CD14-positive monocyte (primary cell): ENCODE data around the gene CWC22. TPM values are rescaled to one million over a fixed set of nuclear protein-coding genes. Genes with fewer than 3 reads are reported as not detected.

ENCODE experiments used
- DNase-seq, 3 donors: peaks; one replicate each; pipeline ENCODE4 v3.0.0-alpha.2; 2011 to 2022
- H2AFZ ChIP-seq: 2 replicates; pipeline ENCODE4 v1.6.0; 2012; ENCODE audit warnings: mild to moderate bottlenecking, low read depth, low read length, inconsistent platforms; ENCODE audit not compliant: insufficient read depth, poor library complexity, severe bottlenecking
- H3K27ac ChIP-seq, 2 donors: 1 replicate in 1 of 2; 2 replicates in 1 of 2; pipeline ENCODE4 v1.5.1; 2012 to 2013; ENCODE audit warnings: low read length in 2 of 2, control low read depth in 1 of 2, inconsistent platforms in 1 of 2, low read depth in 1 of 2, mild to moderate bottlenecking in 1 of 2
- H3K27me3 ChIP-seq, 2 donors: one replicate each; pipeline versions ENCODE4 v1.6.0 to v1.6.1; 2011 to 2013; ENCODE audit warnings: low read length in 2 of 2; ENCODE audit not compliant: control insufficient read depth in 2 of 2, insufficient read depth in 2 of 2
- H3K36me3 ChIP-seq, 2 donors: replicated peaks in 1 of 2; 1 replicate in 1 of 2; 2 replicates in 1 of 2; pipeline versions ENCODE4 v1.5.1 to v1.6.1; 2012 to 2013; ENCODE audit warnings: low read length in 2 of 2, control low read depth in 1 of 2, inconsistent platforms in 1 of 2, mild to moderate bottlenecking in 1 of 2; ENCODE audit not compliant: insufficient read depth in 2 of 2, control insufficient read depth in 1 of 2
- H3K4me1 ChIP-seq, 2 donors: 1 replicate in 1 of 2; 2 replicates in 1 of 2; pipeline versions ENCODE4 v1.5.1 to v1.6.1; 2012 to 2013; ENCODE audit warnings: low read length in 2 of 2, control low read depth in 1 of 2, inconsistent platforms in 1 of 2, mild to moderate bottlenecking in 1 of 2, moderate library complexity in 1 of 2; ENCODE audit not compliant: insufficient read depth in 2 of 2, control insufficient read depth in 1 of 2
- H3K4me2 ChIP-seq: replicated peaks from 2 replicates; pipeline ENCODE3; 2012; ENCODE audit warnings: low read length, moderate library complexity, mild to moderate bottlenecking; ENCODE audit not compliant: poor library complexity, severe bottlenecking; ENCODE audit errors: extremely low read depth
- H3K4me3 ChIP-seq, 3 experiments: fragments of 200-600 bp in 1 of 3; sonication (generic) in 1 of 3; replicated peaks in 1 of 3; 1 replicate in 2 of 3; 2 replicates in 1 of 3; pipeline ENCODE4 v1.5.1; 2011 to 2013; ENCODE audit warnings: low read length in 3 of 3, mild to moderate bottlenecking in 3 of 3, control low read depth in 2 of 3, low read depth in 2 of 3, inconsistent platforms in 1 of 3, moderate library complexity in 1 of 3
- H3K79me2 ChIP-seq: 2 replicates; pipeline ENCODE4 v1.6.0; 2012; ENCODE audit warnings: mild to moderate bottlenecking, control low read depth, inconsistent platforms, low read length, moderate library complexity; ENCODE audit not compliant: insufficient read depth
- H3K9ac ChIP-seq: 2 replicates; pipeline ENCODE4 v1.6.0; 2017; ENCODE audit warnings: low read length, mild to moderate bottlenecking; ENCODE audit not compliant: insufficient read depth, poor library complexity, severe bottlenecking
- H3K9me3 ChIP-seq, 2 donors: replicated peaks in 1 of 2; 1 replicate in 1 of 2; 2 replicates in 1 of 2; pipeline versions ENCODE4 v1.5.1 to v1.6.1; 2012 to 2013; ENCODE audit warnings: low read length in 2 of 2, control low read depth in 1 of 2; ENCODE audit not compliant: control insufficient read depth in 1 of 2, insufficient read depth in 1 of 2
- H4K20me1 ChIP-seq: 2 replicates; pipeline ENCODE4 v1.6.0; 2012; ENCODE audit warnings: mild to moderate bottlenecking, low read length, control low read depth, moderate library complexity; ENCODE audit not compliant: insufficient read depth
- H3K27ac Mint-ChIP-seq, 7 donors: one replicate each; pipeline ENCODE4 v1.8.0; 2020; ENCODE audit warnings: mild to moderate bottlenecking in 7 of 7, mixed read lengths in 7 of 7, moderate library complexity in 6 of 7, inconsistent platforms in 2 of 7
- H3K27me3 Mint-ChIP-seq, 3 donors: one replicate each; pipeline ENCODE4 v1.8.0; 2021 to 2022; ENCODE audit warnings: low read depth in 3 of 3, mild to moderate bottlenecking in 3 of 3, mixed read lengths in 3 of 3, moderate library complexity in 3 of 3, inconsistent platforms in 1 of 3
- H3K36me3 Mint-ChIP-seq, 2 donors: one replicate each; pipeline ENCODE4 v1.8.0; 2020; ENCODE audit warnings: mixed read lengths in 2 of 2, inconsistent platforms in 1 of 2, mild to moderate bottlenecking in 1 of 2
- H3K4me1 Mint-ChIP-seq: one replicate; pipeline ENCODE4 v1.8.0; 2020; ENCODE audit warnings: mild to moderate bottlenecking, mixed read lengths
- H3K4me3 Mint-ChIP-seq, 2 donors: one replicate each; pipeline ENCODE4 v1.8.0; 2020; ENCODE audit warnings: mild to moderate bottlenecking in 2 of 2, mixed read lengths in 2 of 2, moderate library complexity in 1 of 2
- H3K9me3 Mint-ChIP-seq, 7 donors: one replicate each; pipeline ENCODE4 v1.8.0; 2020 to 2022; ENCODE audit warnings: mixed read lengths in 7 of 7, mild to moderate bottlenecking in 6 of 7, moderate library complexity in 6 of 7, inconsistent platforms in 2 of 7
- WGBS: methylation state at CpG from one replicate; pipeline ENCODE4 v1.1.5; 2013; ENCODE audit warnings: missing lambda C conversion rate; ENCODE audit not compliant: insufficient coverage; 5-methylcytosine and 5-hydroxymethylcytosine counted together
- intact Hi-C, 2 donors: fragments of 100-400 bp; cut with micrococcal nuclease; formaldehyde crosslinking; loops; one replicate each; pipeline versions ENCODE4 v1.15.0 to v1.15.1; 2023
- polyA plus RNA-seq, 3 donors: library from polyadenylated mRNA; depleted of rRNA in 1 of 3; unstranded in 2 of 3; stranded (reverse) in 1 of 3; fragments of 300-500 nt in 2 of 3; fragments of >200 nt in 1 of 3; fragmentation: Illumina TruSeq in 2 of 3; gene quantifications; 1 replicate in 2 of 3; 2 replicates in 1 of 3; pipeline ENCODE4 v1.2.3, GENCODE V29; 2012 to 2021
- TF ChIP-seq, protein P1 (sequence below): fragments of 200-600 bp; IDR thresholded peaks from one replicate; pipeline ENCODE4 v1.8.0; 2022; ENCODE audit warnings: antibody characterized with exemption, mild to moderate bottlenecking

Gene CWC22
- polyA plus RNA-seq, 3 donors: 4.4 to 14.9 (median 9.5) TPM

DNA sequence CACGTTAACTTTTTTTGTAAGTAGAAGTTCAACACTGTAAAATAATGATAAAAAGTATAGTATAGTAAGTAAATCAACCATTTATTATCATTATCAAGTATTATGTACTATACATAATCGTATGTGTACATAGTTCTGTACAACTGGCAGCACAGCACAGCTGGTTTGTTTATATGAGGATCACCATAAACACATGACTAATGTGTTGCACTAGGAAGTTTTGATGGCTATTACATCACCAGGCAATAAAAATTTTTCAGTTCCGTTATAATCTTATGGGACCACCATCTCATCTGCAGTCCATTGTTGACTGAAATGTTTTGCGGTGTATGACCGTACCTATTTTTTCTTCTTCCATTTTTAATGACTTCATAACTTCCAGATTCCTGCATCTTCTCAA is 106.4 kb downstream of the CWC22 start:
- no CpG with 5 or more reads among the region's 5 CpGs for WGBS
- no peaks in the 10 kb centered on the region for H3K27me3 Mint-ChIP-seq
- H2AFZ ChIP-seq: no peak overlapping the region

DNA sequence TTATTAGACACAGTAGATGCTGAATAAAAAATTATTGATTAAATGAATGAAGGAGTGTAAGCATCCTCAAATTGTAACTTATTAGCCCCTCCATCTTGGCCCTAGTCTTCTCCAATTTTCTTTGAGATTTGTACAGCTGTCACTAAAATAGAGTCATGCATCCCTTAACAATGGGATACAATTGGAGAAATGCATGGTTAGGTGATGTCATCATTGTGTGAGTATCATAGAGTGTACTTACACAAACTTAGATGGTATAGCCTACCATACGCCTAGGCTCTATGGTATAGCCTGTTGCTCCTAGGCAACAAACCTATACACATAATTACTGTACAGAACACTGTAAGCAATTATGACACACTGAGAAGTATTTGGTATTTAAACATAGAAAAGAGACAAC is 107.4 kb downstream of the CWC22 start:
- H3K27ac Mint-ChIP-seq: no peak overlapping the region
- H3K27me3 Mint-ChIP-seq: no peaks in the 10 kb centered on the region
- H3K9me3 Mint-ChIP-seq: peaks cover 0 to 7% (median 4%) of the 10 kb centered on the region in 7 donors
- Histone ChIP-seq H3K36me3 (no peaks in the 10 kb centered on the region), H3K9ac (no peak overlapping the region), H3K4me2 (no peak overlapping the region), H3K27me3 (no peaks in the 10 kb centered on the region), H3K27ac (no peak overlapping the region), H3K79me2 (no peaks in the 10 kb centered on the region), H3K4me3 (no peak overlapping the region), H3K4me1 (no peaks in the 10 kb centered on the region), H4K20me1 (no peaks in the 10 kb centered on the region), H2AFZ (no peak overlapping the region), H3K9me3 (peaks cover 3 to 5% of the 10 kb centered on the region in 2 donors)
- DNase-seq: no peak
- no CpG with 5 or more reads among the region's 1 CpG for WGBS
- no peaks in the 10 kb centered on the region for H3K4me1 Mint-ChIP-seq
- no peak overlapping the region for H3K4me3 Mint-ChIP-seq
- intact Hi-C loops: no loop called here
- TF ChIP-seq, protein P1, sequence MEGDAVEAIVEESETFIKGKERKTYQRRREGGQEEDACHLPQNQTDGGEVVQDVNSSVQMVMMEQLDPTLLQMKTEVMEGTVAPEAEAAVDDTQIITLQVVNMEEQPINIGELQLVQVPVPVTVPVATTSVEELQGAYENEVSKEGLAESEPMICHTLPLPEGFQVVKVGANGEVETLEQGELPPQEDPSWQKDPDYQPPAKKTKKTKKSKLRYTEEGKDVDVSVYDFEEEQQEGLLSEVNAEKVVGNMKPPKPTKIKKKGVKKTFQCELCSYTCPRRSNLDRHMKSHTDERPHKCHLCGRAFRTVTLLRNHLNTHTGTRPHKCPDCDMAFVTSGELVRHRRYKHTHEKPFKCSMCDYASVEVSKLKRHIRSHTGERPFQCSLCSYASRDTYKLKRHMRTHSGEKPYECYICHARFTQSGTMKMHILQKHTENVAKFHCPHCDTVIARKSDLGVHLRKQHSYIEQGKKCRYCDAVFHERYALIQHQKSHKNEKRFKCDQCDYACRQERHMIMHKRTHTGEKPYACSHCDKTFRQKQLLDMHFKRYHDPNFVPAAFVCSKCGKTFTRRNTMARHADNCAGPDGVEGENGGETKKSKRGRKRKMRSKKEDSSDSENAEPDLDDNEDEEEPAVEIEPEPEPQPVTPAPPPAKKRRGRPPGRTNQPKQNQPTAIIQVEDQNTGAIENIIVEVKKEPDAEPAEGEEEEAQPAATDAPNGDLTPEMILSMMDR: no peak
- no peaks in the 10 kb centered on the region for H3K36me3 Mint-ChIP-seq

More for the DNA sequence above, 106.4 kb downstream of the CWC22 start:
- peaks cover 0 to 7% (median 4%) of the 10 kb centered on the region in 7 donors for H3K9me3 Mint-ChIP-seq
- no peak overlapping the region for H3K4me3 ChIP-seq
- H3K36me3 Mint-ChIP-seq: no peaks in the 10 kb centered on the region
- H3K27ac ChIP-seq: no peak overlapping the region
- H3K79me2 ChIP-seq: no peaks in the 10 kb centered on the region
- H4K20me1 ChIP-seq: no peaks in the 10 kb centered on the region
- peaks cover 3 to 5% of the 10 kb centered on the region in 2 donors for H3K9me3 ChIP-seq
- H3K4me3 Mint-ChIP-seq: no peak overlapping the region
- H3K4me1 ChIP-seq: no peaks in the 10 kb centered on the region
- intact Hi-C loops: no loop called here
- H3K27me3 ChIP-seq: no peaks in the 10 kb centered on the region
- no peaks in the 10 kb centered on the region for H3K4me1 Mint-ChIP-seq
- TF ChIP-seq, protein P1: no peak
- H3K4me2 ChIP-seq: no peak overlapping the region
- no peaks in the 10 kb centered on the region for H3K36me3 ChIP-seq
- no peak for DNase-seq
- no peak overlapping the region for H3K27ac Mint-ChIP-seq
- H3K9ac ChIP-seq: no peak overlapping the region
